IMR-90 (cell line): ENCODE measurements around the gene MYH10. TPM values are rescaled to one million over a fixed set of nuclear protein-coding genes. Genes with fewer than 3 reads are reported as not detected.

Experiments used
- ATAC-seq: fragments of 200-7000 bp; cut with Tn5 transposase; 2 replicates; pipeline ENCODE4 v1.9.1; 2020; ENCODE audit warnings: low read depth, mild to moderate bottlenecking, moderate library complexity
- BruUV-seq: library from RNA; stranded (reverse); fragments of 400-500 nt; replicated peaks from 2 replicates; lab custom pipeline; 2021; lab: Mats Ljungman, UMichigan
- CTCF ChIA-PET: fragments of 300-600 bp; formaldehyde crosslinking; extraction: SDS; loops from one replicate; lab custom pipeline; 2021; ENCODE audit warnings: antibody characterized with exemption; lab: Yijun Ruan, JAX
- POLR2A ChIA-PET: fragments of 300-600 bp; sonication (Branson Sonifier 250); formaldehyde crosslinking; loops from one replicate; lab custom pipeline; 2022; ENCODE audit warnings: antibody characterized with exemption; ENCODE audit not compliant: unreplicated experiment; lab: Charles Lee
- DNase-seq: peaks from one replicate; pipeline ENCODE4 v3.0.0; 2013
- H2AFZ ChIP-seq: replicated peaks from 2 replicates; pipeline ENCODE3; 2013; ENCODE audit warnings: low read length, mild to moderate bottlenecking; ENCODE audit not compliant: poor library complexity
- H2AK5ac ChIP-seq: 2 replicates; pipeline ENCODE4 v1.6.1; 2013; ENCODE audit warnings: low read depth, low read length, inconsistent platforms
- H2AK9ac ChIP-seq: replicated peaks from 2 replicates; pipeline ENCODE3; 2013; ENCODE audit warnings: mild to moderate bottlenecking, low read depth, low read length, moderate library complexity; ENCODE audit not compliant: poor library complexity
- H2BK120ac ChIP-seq: 2 replicates; pipeline ENCODE4 v1.6.1; 2013; ENCODE audit warnings: low read depth, low read length, inconsistent platforms
- H2BK15ac ChIP-seq: 3 replicates; pipeline ENCODE4 v1.6.1; 2013; ENCODE audit warnings: low read depth, low read length, inconsistent platforms
- H2BK20ac ChIP-seq: 2 replicates; pipeline ENCODE4 v1.6.1; 2013; ENCODE audit warnings: low read depth, mild to moderate bottlenecking, inconsistent platforms, low read length, moderate library complexity
- H2BK5ac ChIP-seq: 2 replicates; pipeline ENCODE4 v1.6.1; 2013; ENCODE audit warnings: mild to moderate bottlenecking, low read depth, low read length, inconsistent platforms; ENCODE audit not compliant: poor library complexity, severe bottlenecking
- H3K14ac ChIP-seq: replicated peaks from 2 replicates; pipeline ENCODE4 v1.6.1; 2013; ENCODE audit warnings: low read depth, low read length, inconsistent platforms
- H3K18ac ChIP-seq: 2 replicates; pipeline ENCODE4 v1.6.1; 2013; ENCODE audit warnings: low read depth, low read length, control low read depth
- H3K23ac ChIP-seq: 2 replicates; pipeline ENCODE4 v1.6.1; 2013; ENCODE audit warnings: low read depth, low read length, inconsistent platforms
- H3K27ac ChIP-seq: 2 replicates; pipeline ENCODE4 v1.5.1; 2013; ENCODE audit warnings: mild to moderate bottlenecking, control low read depth, low read length; ENCODE audit not compliant: insufficient read depth
- H3K27me3 ChIP-seq: 2 replicates; pipeline ENCODE4 v1.6.1; 2013; ENCODE audit warnings: low read length; ENCODE audit not compliant: control insufficient read depth, insufficient read depth
- H3K36me3 ChIP-seq: 2 replicates; pipeline ENCODE4 v1.6.1; 2013; ENCODE audit warnings: low read length, mixed read lengths; ENCODE audit not compliant: control insufficient read depth, insufficient read depth
- H3K4ac ChIP-seq: 2 replicates; pipeline ENCODE4 v1.6.1; 2013; ENCODE audit warnings: low read depth, low read length, inconsistent platforms
- H3K4me1 ChIP-seq: 2 replicates; pipeline ENCODE4 v1.6.1; 2013; ENCODE audit warnings: low read length, mixed read lengths; ENCODE audit not compliant: control insufficient read depth, insufficient read depth
- H3K4me2 ChIP-seq: 2 replicates; pipeline ENCODE4 v1.6.1; 2013; ENCODE audit warnings: low read depth, mild to moderate bottlenecking, control low read depth, low read length, moderate library complexity
- H3K4me3 ChIP-seq: 2 replicates; pipeline ENCODE4 v1.5.1; 2013; ENCODE audit warnings: low read depth, mild to moderate bottlenecking, control low read depth, low read length, moderate library complexity; ENCODE audit not compliant: insufficient read depth
- H3K56ac ChIP-seq: 2 replicates; pipeline ENCODE4 v1.6.1; 2013; ENCODE audit warnings: low read length, inconsistent platforms; ENCODE audit not compliant: insufficient read depth; ENCODE audit errors: extremely low read depth
- H3K79me1 ChIP-seq, 2 experiments: 2 replicates each; pipeline ENCODE4 v1.6.1; 2013; ENCODE audit warnings: low read length in 2 of 2, inconsistent platforms in 1 of 2, low read depth in 1 of 2
- H3K9ac ChIP-seq: 2 replicates; pipeline ENCODE4 v1.6.1; 2013; ENCODE audit warnings: low read depth, low read length, control low read depth
- H3K9me1 ChIP-seq: 2 replicates; pipeline ENCODE4 v1.6.1; 2013; ENCODE audit warnings: low read length, inconsistent platforms; ENCODE audit not compliant: insufficient read depth
- H3K9me3 ChIP-seq: 2 replicates; pipeline ENCODE4 v1.6.1; 2013; ENCODE audit warnings: low read length; ENCODE audit not compliant: control insufficient read depth, insufficient read depth
- H4K20me1 ChIP-seq: 2 replicates; pipeline ENCODE4 v1.6.1; 2013; ENCODE audit warnings: low read length, inconsistent platforms; ENCODE audit not compliant: insufficient read depth
- H4K5ac ChIP-seq: 2 replicates; pipeline ENCODE4 v1.6.1; 2013; ENCODE audit warnings: mild to moderate bottlenecking, low read depth, low read length, control low read depth
- H4K8ac ChIP-seq, 2 experiments: 2 replicates each; pipeline ENCODE4 v1.6.1; 2013; ENCODE audit warnings: low read depth in 2 of 2, low read length in 2 of 2, control low read depth in 1 of 2, inconsistent platforms in 1 of 2
- H4K91ac ChIP-seq: 2 replicates; pipeline ENCODE4 v1.6.1; 2013; ENCODE audit warnings: low read depth, low read length, inconsistent platforms; ENCODE audit not compliant: insufficient read depth
- BHLHE40 ChIP-seq: fragments of 150-350 bp; IDR thresholded peaks from 2 replicates; pipeline ENCODE4 v1.6.1; 2016; ENCODE audit warnings: mild to moderate bottlenecking, low read depth, low read length
- CHD1 ChIP-seq: IDR thresholded peaks from 2 replicates; pipeline ENCODE4 v1.6.1; 2012; ENCODE audit warnings: low read depth, low read length, improper control_type of control experiment
- CTCF ChIP-seq: conservative IDR thresholded peaks from 2 replicates; pipeline ENCODE4 v1.5.1; 2012; ENCODE audit warnings: mild to moderate bottlenecking, low read depth, low read length, improper control_type of control experiment
- ELK1 ChIP-seq: fragments of 150-350 bp; IDR thresholded peaks from 2 replicates; pipeline ENCODE4 v1.6.1; 2016; ENCODE audit warnings: low read depth, mild to moderate bottlenecking, low read length, moderate library complexity, borderline replicate concordance
- FOS ChIP-seq: fragments of 150-350 bp; IDR thresholded peaks from 2 replicates; pipeline ENCODE4 v1.6.1; 2016; ENCODE audit warnings: low read depth, low read length
- POLR2A ChIP-seq: IDR thresholded peaks from 2 replicates; pipeline ENCODE4 v1.6.1; 2012; ENCODE audit warnings: mild to moderate bottlenecking, low read depth, low read length
- RCOR1 ChIP-seq: IDR thresholded peaks from 2 replicates; pipeline ENCODE4 v1.6.1; 2012; ENCODE audit warnings: mild to moderate bottlenecking, low read length, improper control_type of control experiment; ENCODE audit not compliant: insufficient replicate concordance
- WGBS, 2 experiments: methylation state at CpG; one replicate each; pipeline versions ENCODE4 v1.1.5 to v1.1.7; 2013; ENCODE audit warnings: missing lambda C conversion rate in 2 of 2; ENCODE audit not compliant: insufficient read length in 1 of 2; ENCODE audit errors: extremely low coverage in 2 of 2; 5-methylcytosine and 5-hydroxymethylcytosine counted together
- dilution Hi-C: fragments of 300-500 bp; cut with HindIII; formaldehyde crosslinking; loops from one replicate; pipeline ENCODE4 v1.14.3; 2018; ENCODE audit warnings: low sequenced_read_pairs; ENCODE audit not compliant: unreplicated experiment
- in situ Hi-C: fragments of 300-500 bp; cut with MboI; formaldehyde crosslinking; loops from 3 replicates; pipeline ENCODE4 v1.14.3; 2019; ENCODE audit warnings: low sequenced_read_pairs, inconsistent platforms, mixed read lengths
- intact Hi-C: fragments of 100-400 bp; cut with micrococcal nuclease; formaldehyde crosslinking; loops from 2 replicates; pipeline ENCODE4 v1.10.0; 2022
- polyA plus RNA-seq, 3 experiments: library from polyadenylated mRNA; depleted of rRNA; stranded (reverse); fragments of >200 nt; gene quantifications; 2 replicates each; pipeline ENCODE4 v1.2.3, GENCODE V29; 2012; ENCODE audit warnings: low replicate concordance in 1 of 3
- total RNA-seq: library from RNA; depleted of rRNA; stranded (reverse); fragments of >200 nt; gene quantifications from 2 replicates; pipeline ENCODE4 v1.2.3, GENCODE V29; 2012

Gene MYH10
- total and polyA plus RNA-seq, 2 of the 4 experiments (the other 2 are of a cell fraction): 71.2 to 95.2 TPM

- H3K36me3 ChIP-seq: peaks cover 56% of the 10 kb centered on the region
- DNase-seq (no peak), ATAC-seq (no peak)
- H3K27me3 ChIP-seq: no peaks in the 10 kb centered on the region
- ChIA-PET CTCF (interaction anchor here (1.2 kb wide), 1 partner anchor 9 kb away, joined by 3 read pairs; no protein-coding TSS in a partner anchor), POLR2A (no interaction called here)
- H3K79me1 ChIP-seq: peaks cover 3 to 19% of the 10 kb centered on the region in 2 experiments; a peak in 3 of 4 replicates
- no peak overlapping the region for H2BK15ac ChIP-seq
- no peak overlapping the region for H3K9ac ChIP-seq
- no peak overlapping the region for H3K4ac ChIP-seq
- H3K18ac ChIP-seq: no peak overlapping the region
- TF ChIP-seq POLR2A (no peak), ELK1 (no peak), FOS (no peak), CHD1 (no peak), CTCF (no peak), RCOR1 (no peak), BHLHE40 (no peak)
- no peaks in the 10 kb centered on the region for H3K9me3 ChIP-seq
- H3K56ac ChIP-seq: no peak overlapping the region
- no peak overlapping the region for H3K4me3 ChIP-seq
- in situ Hi-C loops (no loop called here), dilution Hi-C loops (no loop called here), intact Hi-C loops (loop anchor here (5.0 kb wide), 1 partner anchor 45 kb away; no protein-coding TSS in a partner anchor)
- peak overlapping the region; percentile 9 for H2AFZ ChIP-seq
- H2BK20ac ChIP-seq: no peak overlapping the region
- no peak overlapping the region for H2AK9ac ChIP-seq
- 0 out of 2 replicates have a peak, but pooled peaks cover 7% of the 10 kb centered on the region for H4K20me1 ChIP-seq
- H3K4me2 ChIP-seq: no peak overlapping the region
- no TSS peak for BruUV-seq
- no peak overlapping the region for H2AK5ac ChIP-seq
- H2BK5ac ChIP-seq: no peak overlapping the region
- no peak overlapping the region for H2BK120ac ChIP-seq
- H3K14ac ChIP-seq: no peak overlapping the region
- no peak overlapping the region for H3K27ac ChIP-seq
- WGBS, 2 experiments: 86% methylated on average over 10 of the region's 19 CpGs; no CpG with 5 or more reads in 1 of the 2 experiments
- peaks cover 7% of the 10 kb centered on the region for H3K9me1 ChIP-seq
- H4K8ac ChIP-seq: no peak overlapping the region
- no peak overlapping the region for H4K91ac ChIP-seq
- H4K5ac ChIP-seq: no peak overlapping the region
- H3K23ac ChIP-seq: no peak overlapping the region
- H3K4me1 ChIP-seq: peaks cover 4% of the 10 kb centered on the region; the same call in 1 of the 2 replicates
Measured at GRCh38 chr17:8487130-8487645, 143.3 kb downstream of the MYH10 start.
